ENCODE data around the gene HLX. TPM values are rescaled to one million over a fixed set of nuclear protein-coding genes. Genes with fewer than 3 reads are reported as not detected.

Gene HLX, protein sequence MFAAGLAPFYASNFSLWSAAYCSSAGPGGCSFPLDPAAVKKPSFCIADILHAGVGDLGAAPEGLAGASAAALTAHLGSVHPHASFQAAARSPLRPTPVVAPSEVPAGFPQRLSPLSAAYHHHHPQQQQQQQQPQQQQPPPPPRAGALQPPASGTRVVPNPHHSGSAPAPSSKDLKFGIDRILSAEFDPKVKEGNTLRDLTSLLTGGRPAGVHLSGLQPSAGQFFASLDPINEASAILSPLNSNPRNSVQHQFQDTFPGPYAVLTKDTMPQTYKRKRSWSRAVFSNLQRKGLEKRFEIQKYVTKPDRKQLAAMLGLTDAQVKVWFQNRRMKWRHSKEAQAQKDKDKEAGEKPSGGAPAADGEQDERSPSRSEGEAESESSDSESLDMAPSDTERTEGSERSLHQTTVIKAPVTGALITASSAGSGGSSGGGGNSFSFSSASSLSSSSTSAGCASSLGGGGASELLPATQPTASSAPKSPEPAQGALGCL
- total RNA-seq = 10 to 100 TPM in 1 of 4 donors, 1 to 10 TPM in 3; 1.9 to 11.1 (median 3.5) TPM

DNA sequence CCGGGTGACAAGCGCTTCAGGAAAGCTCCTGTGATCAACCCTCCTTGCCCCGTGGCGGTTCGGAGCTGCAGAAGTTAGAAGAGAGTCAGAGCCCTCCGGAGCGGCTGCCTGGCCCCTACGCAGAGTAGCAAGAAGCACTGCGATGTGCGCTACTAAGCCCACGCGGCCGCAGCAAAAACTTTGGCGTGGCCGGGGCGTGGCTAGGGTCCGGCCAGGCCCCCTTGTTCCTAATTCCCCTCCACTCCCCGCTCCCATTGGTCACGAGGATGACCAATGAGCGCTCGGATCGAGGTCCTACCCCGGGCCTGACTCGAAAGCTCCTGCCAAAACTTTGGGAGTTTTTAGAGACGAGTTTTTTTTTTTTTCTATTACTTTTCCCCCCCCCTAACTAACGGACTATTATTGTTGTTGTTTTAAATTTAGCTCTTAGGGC lies at the start of gene HLX:
Gene HLX, plus strand, starts transcription at position 368 of the 433 bp plus-strand sequence. CDS start 415 bp downstream, outside the sequence.
- Histone ChIP-seq H3K9me3 (no peaks in the 10 kb centered on the region), H3K27me3 (peaks cover 77% of the 10 kb centered on the region), H3K4me3 (peak within 1 kb of the TSS; percentile 91), H3K36me3 (peaks cover 5% of the 10 kb centered on the region), H3K4me1 (peaks cover 57% of the 10 kb centered on the region), H3K27ac (peak within 1 kb of the TSS; percentile 95)
- TF ChIP-seq EP300 (IDR thresholded peaks at IDR 0.05) (no peak), POLR2AphosphoS5 (IDR thresholded peaks at IDR 0.05) (peak in 2 of 3 donors; percentile 18 to 25), POLR2A (IDR thresholded peaks at IDR 0.05) (peak in 1 of 2 donors; percentile 66)
- DNase-seq (ENCODE audit: low spot score in 2 of 2) = peak; percentile 93 to 94
- 0% methylated on average over 21 of the region's 26 CpGs for WGBS

DNA sequence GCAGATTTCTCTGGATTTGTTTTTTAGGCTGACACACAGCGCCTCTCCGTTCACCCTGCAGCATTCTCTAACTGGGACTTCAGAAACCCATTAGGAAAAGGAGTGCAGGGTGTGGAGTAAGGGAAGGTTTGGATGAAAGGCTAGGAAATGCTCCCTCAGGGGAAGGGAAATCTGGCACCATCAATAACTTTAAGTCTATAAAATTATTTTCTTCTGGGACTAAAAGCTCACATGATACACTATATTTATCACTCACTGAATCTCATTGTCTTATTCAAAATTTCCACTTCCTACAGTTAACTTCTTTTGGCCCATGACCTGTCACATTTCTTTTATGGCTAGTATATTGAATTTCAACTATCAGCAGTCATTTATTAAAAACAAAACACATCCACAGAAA lies 45.8 kb upstream of the HLX start:
- no peak for DNase-seq (ENCODE audit: low spot score in 2 of 2)
- 26% methylated on average over 2 of the region's 2 CpGs for WGBS
- no peaks in the 10 kb centered on the region for H3K27me3 ChIP-seq
- no peaks in the 10 kb centered on the region for H3K36me3 ChIP-seq
- no peak overlapping the region for H3K4me3 ChIP-seq
- no peak for TF ChIP-seq POLR2A (IDR thresholded peaks at IDR 0.05)
- TF ChIP-seq, protein P1, sequence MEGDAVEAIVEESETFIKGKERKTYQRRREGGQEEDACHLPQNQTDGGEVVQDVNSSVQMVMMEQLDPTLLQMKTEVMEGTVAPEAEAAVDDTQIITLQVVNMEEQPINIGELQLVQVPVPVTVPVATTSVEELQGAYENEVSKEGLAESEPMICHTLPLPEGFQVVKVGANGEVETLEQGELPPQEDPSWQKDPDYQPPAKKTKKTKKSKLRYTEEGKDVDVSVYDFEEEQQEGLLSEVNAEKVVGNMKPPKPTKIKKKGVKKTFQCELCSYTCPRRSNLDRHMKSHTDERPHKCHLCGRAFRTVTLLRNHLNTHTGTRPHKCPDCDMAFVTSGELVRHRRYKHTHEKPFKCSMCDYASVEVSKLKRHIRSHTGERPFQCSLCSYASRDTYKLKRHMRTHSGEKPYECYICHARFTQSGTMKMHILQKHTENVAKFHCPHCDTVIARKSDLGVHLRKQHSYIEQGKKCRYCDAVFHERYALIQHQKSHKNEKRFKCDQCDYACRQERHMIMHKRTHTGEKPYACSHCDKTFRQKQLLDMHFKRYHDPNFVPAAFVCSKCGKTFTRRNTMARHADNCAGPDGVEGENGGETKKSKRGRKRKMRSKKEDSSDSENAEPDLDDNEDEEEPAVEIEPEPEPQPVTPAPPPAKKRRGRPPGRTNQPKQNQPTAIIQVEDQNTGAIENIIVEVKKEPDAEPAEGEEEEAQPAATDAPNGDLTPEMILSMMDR (IDR thresholded peaks at IDR 0.05) = no peak
- peaks cover 8% of the 10 kb centered on the region for H3K4me1 ChIP-seq
- no peaks in the 10 kb centered on the region for H3K9me3 ChIP-seq
- no peak overlapping the region for H3K27ac ChIP-seq

DNA sequence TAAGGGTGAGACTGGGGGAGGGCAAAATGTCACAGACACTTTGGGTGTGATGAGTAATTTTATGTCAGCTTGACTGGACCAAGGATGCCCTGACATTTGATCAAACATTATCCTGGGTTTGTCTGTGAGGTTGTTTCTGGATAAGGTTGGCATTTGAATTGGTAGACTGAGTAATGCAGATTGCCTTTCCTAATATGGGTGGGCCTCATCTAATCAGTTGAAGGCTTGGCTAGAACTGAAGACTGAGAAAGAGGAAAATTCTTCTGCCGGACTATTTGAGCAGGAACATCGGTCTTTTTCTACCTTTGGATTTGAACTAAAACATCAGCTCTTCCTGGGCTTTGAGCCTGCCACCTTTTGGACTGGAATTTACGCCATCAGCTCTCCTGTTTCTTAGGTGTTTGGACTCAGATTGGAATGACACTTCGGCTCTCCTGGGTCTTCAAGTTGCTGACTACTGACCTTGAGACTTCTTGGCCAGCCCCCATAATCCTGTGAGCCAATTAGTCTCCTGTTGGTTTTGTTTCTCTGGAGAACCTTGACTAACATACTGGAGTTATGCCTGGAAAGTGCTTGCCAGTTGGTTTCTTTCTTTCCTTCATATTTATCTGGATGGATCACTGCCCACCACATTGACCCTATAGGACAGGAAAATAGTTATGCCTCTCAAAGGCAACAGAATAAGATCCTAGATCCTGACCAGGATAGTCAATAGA lies 44.9 kb upstream of the HLX start:
- no peak for TF ChIP-seq POLR2A (IDR thresholded peaks at IDR 0.05)
- TF ChIP-seq, protein P1 (IDR thresholded peaks at IDR 0.05) = no peak
- TF ChIP-seq EP300 (IDR thresholded peaks at IDR 0.05) = no peak
- TF ChIP-seq POLR2AphosphoS5 (IDR thresholded peaks at IDR 0.05) = no peak
- peaks cover 8% of the 10 kb centered on the region for H3K4me1 ChIP-seq
- no peaks in the 10 kb centered on the region for H3K27me3 ChIP-seq
- H3K4me3 ChIP-seq = no peak overlapping the region
- no peaks in the 10 kb centered on the region for H3K9me3 ChIP-seq
- WGBS = 92% methylated on average over 4 of the region's 4 CpGs
- H3K36me3 ChIP-seq = no peaks in the 10 kb centered on the region
- no peak for DNase-seq (ENCODE audit: low spot score in 2 of 2)
- H3K27ac ChIP-seq = no peak overlapping the region

DNA sequence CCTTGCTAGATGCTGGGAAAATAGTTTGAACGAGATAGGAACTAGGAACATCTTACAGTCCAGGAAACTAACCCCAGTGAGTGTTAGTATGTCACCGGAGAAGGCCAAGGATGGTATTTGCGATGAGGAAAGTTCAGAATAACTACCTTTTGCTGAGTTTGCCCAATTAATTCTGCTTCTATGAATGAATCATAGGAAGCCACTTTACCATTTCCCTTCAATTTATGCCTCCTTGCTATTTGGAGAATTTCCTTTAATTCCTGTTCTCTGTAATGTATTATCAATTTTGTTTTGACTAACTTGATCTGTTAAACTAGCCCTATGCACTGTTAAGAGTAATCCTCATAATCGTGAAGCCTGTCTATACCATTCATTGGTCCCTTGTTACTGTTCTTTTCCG lies 40.7 kb upstream of the HLX start:
- H3K4me3 ChIP-seq = no peak overlapping the region
- 91% methylated on average over 5 of the region's 5 CpGs for WGBS
- H3K27me3 ChIP-seq = no peaks in the 10 kb centered on the region
- TF ChIP-seq, protein P1 (IDR thresholded peaks at IDR 0.05) = no peak
- TF ChIP-seq EP300 (IDR thresholded peaks at IDR 0.05) (no peak), POLR2AphosphoS5 (IDR thresholded peaks at IDR 0.05) (no peak), POLR2A (IDR thresholded peaks at IDR 0.05) (no peak)
- H3K9me3 ChIP-seq = no peaks in the 10 kb centered on the region
- peaks cover 4% of the 10 kb centered on the region for H3K4me1 ChIP-seq
- no peaks in the 10 kb centered on the region for H3K36me3 ChIP-seq
- no peak for DNase-seq (ENCODE audit: low spot score in 2 of 2)
- H3K27ac ChIP-seq = no peak overlapping the region

DNA sequence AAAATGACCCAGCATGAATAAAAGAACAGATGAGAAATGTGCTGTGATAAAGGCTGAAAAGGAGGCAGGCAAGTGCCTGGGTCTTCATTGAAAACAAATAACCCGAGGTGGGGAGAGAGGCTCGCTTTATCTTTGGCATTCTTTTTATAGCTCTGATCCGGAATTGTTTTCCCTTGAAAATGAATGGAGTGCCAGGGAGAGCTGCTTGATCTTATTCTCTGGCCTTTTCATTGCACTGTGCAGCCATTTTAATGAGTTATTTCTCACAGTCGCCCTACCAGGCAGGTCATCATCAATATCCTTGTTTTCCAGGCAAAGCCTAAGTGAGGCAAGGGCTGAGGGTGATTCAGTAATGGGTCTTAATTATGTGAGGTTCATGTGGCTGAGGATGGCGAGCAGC lies 39.8 kb upstream of the HLX start:
- Histone ChIP-seq H3K9me3 (no peaks in the 10 kb centered on the region), H3K36me3 (no peaks in the 10 kb centered on the region), H3K27me3 (no peaks in the 10 kb centered on the region), H3K27ac (no peak overlapping the region), H3K4me3 (no peak overlapping the region), H3K4me1 (no peaks in the 10 kb centered on the region)
- DNase-seq (ENCODE audit: low spot score in 2 of 2) = no peak
- WGBS = 65% methylated on average over 5 of the region's 5 CpGs
- TF ChIP-seq POLR2A (IDR thresholded peaks at IDR 0.05) = no peak
- no peak for TF ChIP-seq POLR2AphosphoS5 (IDR thresholded peaks at IDR 0.05)

DNA sequence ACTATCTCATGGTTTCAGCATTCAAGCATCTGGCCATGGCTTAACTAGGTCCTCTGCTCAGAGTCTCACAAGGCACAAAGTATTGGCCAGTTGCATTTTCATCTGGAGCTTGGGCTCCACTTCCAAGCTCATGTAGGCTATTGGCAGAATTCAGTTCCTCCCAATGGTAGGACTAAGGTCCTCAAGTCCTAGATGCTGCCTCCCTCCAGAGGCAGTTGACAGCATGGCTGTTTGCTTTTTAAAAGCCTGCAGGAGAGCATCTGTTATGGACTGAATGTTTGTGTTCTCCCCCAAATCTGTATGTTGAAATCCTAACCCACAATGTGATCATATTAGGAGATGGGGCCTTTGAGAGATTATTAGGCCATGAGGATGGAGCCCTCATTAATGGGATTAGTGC lies 38.0 kb upstream of the HLX start:
- H3K27ac ChIP-seq = no peak overlapping the region
- TF ChIP-seq EP300 (IDR thresholded peaks at IDR 0.05) (no peak), POLR2A (IDR thresholded peaks at IDR 0.05) (no peak), POLR2AphosphoS5 (IDR thresholded peaks at IDR 0.05) (no peak)
- TF ChIP-seq, protein P1 (IDR thresholded peaks at IDR 0.05) = no peak
- no peaks in the 10 kb centered on the region for H3K9me3 ChIP-seq
- DNase-seq (ENCODE audit: low spot score in 2 of 2) = no peak
- no peaks in the 10 kb centered on the region for H3K4me1 ChIP-seq
- no peaks in the 10 kb centered on the region for H3K36me3 ChIP-seq
- no peak overlapping the region for H3K4me3 ChIP-seq
- no peaks in the 10 kb centered on the region for H3K27me3 ChIP-seq
